Measurements from ENCODE around the gene BBX.

BBX gene

GRCh38 chr3:107522510-107523288 is at the start of gene BBX:
Gene BBX (plus strand): TSS chr3:107522962. CDS start chr3:107710461, 187,499 bp downstream.
- peak; percentile 92 for DNase-seq (ENCODE audit: low spot score)

GRCh38 chr3:107476462-107476861 is 46.3 kb upstream of the BBX start:
- DNase-seq (ENCODE audit: low spot score), result no peak

GRCh38 chr3:107487490-107487889 is 35.3 kb upstream of the BBX start:
- DNase-seq (ENCODE audit: low spot score), result no peak

GRCh38 chr3:107488942-107489341 is 33.8 kb upstream of the BBX start:
- DNase-seq (ENCODE audit: low spot score), result no peak

GRCh38 chr3:107493134-107493533 is 29.6 kb upstream of the BBX start:
- no peak for DNase-seq (ENCODE audit: low spot score)

- DNase-seq (ENCODE audit: low spot score), result no peak
These were observed 25.9 kb upstream of the BBX start for GRCh38 chr3:107496855-107497254.

- DNase-seq (ENCODE audit: low spot score), result no peak
These were observed 24.1 kb upstream of the BBX start for GRCh38 chr3:107498646-107499045.

GRCh38 chr3:107506458-107506857 is 16.3 kb upstream of the BBX start:
- no peak for DNase-seq (ENCODE audit: low spot score)

GRCh38 chr3:107508331-107508730 is 14.4 kb upstream of the BBX start:
- no peak for DNase-seq (ENCODE audit: low spot score)

GRCh38 chr3:107512108-107512507 is 10.7 kb upstream of the BBX start:
- no peak for DNase-seq (ENCODE audit: low spot score)

- DNase-seq (ENCODE audit: low spot score), result no peak
These were observed 8.3 kb upstream of the BBX start for GRCh38 chr3:107514453-107514852.

GRCh38 chr3:107516475-107516874 is 6.3 kb upstream of the BBX start:
- DNase-seq (ENCODE audit: low spot score), result no peak

GRCh38 chr3:107520535-107520934 is 2.2 kb upstream of the BBX start:
- no peak for DNase-seq (ENCODE audit: low spot score)

- DNase-seq (ENCODE audit: low spot score), result no peak
These were observed 1.2 kb upstream of the BBX start for GRCh38 chr3:107521469-107522059.

- DNase-seq (ENCODE audit: low spot score), result no peak
These were observed 452 bp downstream of the BBX start for GRCh38 chr3:107523289-107523538.

GRCh38 chr3:107523539-107524325 is 970 bp downstream of the BBX start:
- peak; percentile 78 for DNase-seq (ENCODE audit: low spot score)

- no peak for DNase-seq (ENCODE audit: low spot score)
These were observed 1.6 kb downstream of the BBX start for GRCh38 chr3:107524326-107524840.

- peak; percentile 74 for DNase-seq (ENCODE audit: low spot score)
These were observed 2.3 kb downstream of the BBX start for GRCh38 chr3:107524841-107525643.

- peak; percentile 60 for DNase-seq (ENCODE audit: low spot score)
These were observed 3.0 kb downstream of the BBX start for GRCh38 chr3:107525644-107526305.

- no peak for DNase-seq (ENCODE audit: low spot score)
These were observed 9.2 kb downstream of the BBX start for GRCh38 chr3:107531917-107532469.

- no peak for DNase-seq (ENCODE audit: low spot score)
These were observed 18.1 kb downstream of the BBX start for GRCh38 chr3:107540857-107541256.
